Right cardiac atrium (tissue), 5 donors: ENCODE data around the gene NFATC2IP. TPM values are rescaled to one million over a fixed set of nuclear protein-coding genes. Genes with fewer than 3 reads are reported as not detected.

ENCODE experiments used
- ATAC-seq, 2 donors: fragments of 200-7000 bp; cut with Tn5 transposase; one replicate each; pipeline versions ENCODE4 v1.8.0 to v1.9.1; 2020; ENCODE audit warnings: moderate library complexity in 2 of 2, mild to moderate bottlenecking in 1 of 2
- DNase-seq, 3 donors: peaks; one replicate each; pipeline ENCODE4 v3.0.0-alpha.2; 2020
- H3K27ac ChIP-seq: one replicate; pipeline ENCODE4 v1.5.1; 2013; ENCODE audit warnings: mild to moderate bottlenecking, low read length, control low read depth, moderate library complexity
- H3K27me3 ChIP-seq: one replicate; pipeline ENCODE4 v1.6.1; 2013; ENCODE audit not compliant: control insufficient read depth, insufficient read depth
- H3K4me1 ChIP-seq: one replicate; pipeline ENCODE4 v1.6.1; 2013; ENCODE audit warnings: low read length; ENCODE audit not compliant: control insufficient read depth, insufficient read depth
- H3K4me3 ChIP-seq: one replicate; pipeline ENCODE4 v1.5.1; 2013; ENCODE audit warnings: low read length, control low read depth
- H3K9me3 ChIP-seq: one replicate; pipeline ENCODE4 v1.6.1; 2013; ENCODE audit warnings: low read length; ENCODE audit not compliant: control insufficient read depth
- WGBS: extraction: QIAGEN DNeasy Blood & Tissue Kit; methylation state at CpG from one replicate; pipeline ENCODE4 v1.1.7; 2013; 5-methylcytosine and 5-hydroxymethylcytosine counted together
- intact Hi-C, 4 donors: fragments of 100-400 bp; cut with DNase I; formaldehyde crosslinking; loops; one replicate each; pipeline versions ENCODE4 v1.11.0 to v1.14.0; 2022 to 2023
- polyA plus RNA-seq: library from polyadenylated mRNA; stranded (reverse); fragments of 200-250 nt; gene quantifications from one replicate; pipeline ENCODE4 v1.2.3, GENCODE V29; 2013
- total RNA-seq, 4 donors: library from RNA; stranded (reverse); fragmentation: NEBNext Ultra II Directional; extraction: Animal tissue kit (Norgen Biotek cat#: 25700); gene quantifications; one replicate each; pipeline ENCODE4 v1.2.1, GENCODE V29; 2021
- donor health status: healthy with polysubstance abuse.
- donor health status: DM: no; HTN: yes; CAD: no.
- donor health status: DM: no; HTN: no; CAD: no.
- donor health status: DM: no; HTN: yes; CAD: no; lungs with severe emphysema.
- donor health status: DM: yes; HTN: yes; CAD: no.

The NFATC2IP gene
- total and polyA plus RNA-seq, 5 donors = 13.4 to 18.0 (median 17.2) TPM

DNA sequence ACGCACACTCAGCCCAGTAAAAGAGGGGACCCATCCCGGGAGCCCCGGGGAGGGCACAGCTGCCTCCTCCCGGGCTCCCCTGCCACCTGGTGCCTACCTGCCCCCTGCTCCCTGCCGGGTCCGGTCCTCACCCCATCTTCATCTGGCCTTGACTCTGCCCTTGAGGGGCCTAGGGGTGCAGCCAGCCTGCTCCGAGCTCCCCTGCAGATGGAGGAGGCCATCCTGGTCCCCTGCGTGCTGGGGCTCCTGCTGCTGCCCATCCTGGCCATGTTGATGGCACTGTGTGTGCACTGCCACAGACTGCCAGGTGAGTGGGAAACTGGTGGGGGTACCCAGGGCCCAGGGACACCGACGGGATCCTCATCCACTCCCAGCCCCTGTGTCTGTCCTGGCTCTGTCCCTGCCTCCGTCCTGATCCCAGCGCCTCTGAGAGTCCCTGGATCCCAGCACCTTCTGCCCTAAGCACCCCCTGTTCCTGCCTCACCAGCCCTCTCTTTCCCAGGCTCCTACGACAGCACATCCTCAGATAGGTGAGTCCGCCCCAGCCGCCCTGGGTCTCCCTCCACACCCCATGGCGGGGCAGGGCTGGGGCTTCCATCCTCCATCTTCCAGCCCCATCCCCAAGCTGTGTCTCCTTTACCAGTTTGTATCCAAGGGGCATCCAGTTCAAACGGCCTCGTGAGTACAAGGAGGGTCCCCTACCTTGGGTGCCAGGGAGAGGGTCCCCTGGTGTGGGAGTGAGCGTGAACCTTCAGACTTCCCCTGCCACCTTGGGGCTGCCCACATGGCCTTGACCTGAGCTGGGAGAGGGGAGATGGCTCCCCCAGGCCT is 34.7 kb downstream of the NFATC2IP start:
- intact Hi-C loops = no loop called here
- ATAC-seq (peak in 1 of 2 donors; percentile 6), DNase-seq (no peak)
- Histone ChIP-seq H3K27ac (no peak overlapping the region), H3K9me3 (no peaks in the 10 kb centered on the region), H3K4me1 (no peaks in the 10 kb centered on the region), H3K27me3 (no peaks in the 10 kb centered on the region), H3K4me3 (no peak overlapping the region)
- 86% methylated on average over 19 of the region's 19 CpGs for WGBS

DNA sequence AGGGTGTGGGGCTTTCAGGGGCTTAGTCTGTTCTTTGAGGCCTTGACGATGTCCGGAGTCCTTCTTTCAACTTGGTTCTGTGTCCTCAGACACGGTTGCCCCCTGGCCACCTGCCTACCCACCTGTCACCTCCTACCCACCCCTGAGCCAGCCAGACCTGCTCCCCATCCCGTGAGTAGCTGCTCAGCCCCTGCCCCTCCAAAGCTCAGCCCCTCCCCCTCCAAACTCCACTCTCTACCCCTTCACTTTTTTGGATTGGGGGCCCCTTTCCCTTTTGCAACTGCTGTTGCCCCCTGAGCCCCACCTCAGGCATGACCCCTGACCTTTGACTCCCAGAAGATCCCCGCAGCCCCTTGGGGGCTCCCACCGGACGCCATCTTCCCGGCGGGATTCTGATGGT is 35.3 kb downstream of the NFATC2IP start:
- 95% methylated on average over 9 of the region's 9 CpGs for WGBS
- no peak overlapping the region for H3K27ac ChIP-seq
- intact Hi-C loops = no loop called here
- no peaks in the 10 kb centered on the region for H3K27me3 ChIP-seq
- H3K4me1 ChIP-seq = no peaks in the 10 kb centered on the region
- H3K4me3 ChIP-seq = no peak overlapping the region
- no peak for ATAC-seq
- no peak for DNase-seq
- H3K9me3 ChIP-seq = no peaks in the 10 kb centered on the region

- ATAC-seq (no peak), DNase-seq (no peak)
- H3K9me3 ChIP-seq = no peaks in the 10 kb centered on the region
- H3K27me3 ChIP-seq = no peaks in the 10 kb centered on the region
- intact Hi-C loops = no loop called here
- 96% methylated on average over 13 of the region's 13 CpGs for WGBS
- no peaks in the 10 kb centered on the region for H3K4me1 ChIP-seq
- no peak overlapping the region for H3K27ac ChIP-seq
- H3K4me3 ChIP-seq = no peak overlapping the region
Observed at GRCh38 chr16:28986492-28986891, 35.8 kb downstream of the NFATC2IP start.

DNA sequence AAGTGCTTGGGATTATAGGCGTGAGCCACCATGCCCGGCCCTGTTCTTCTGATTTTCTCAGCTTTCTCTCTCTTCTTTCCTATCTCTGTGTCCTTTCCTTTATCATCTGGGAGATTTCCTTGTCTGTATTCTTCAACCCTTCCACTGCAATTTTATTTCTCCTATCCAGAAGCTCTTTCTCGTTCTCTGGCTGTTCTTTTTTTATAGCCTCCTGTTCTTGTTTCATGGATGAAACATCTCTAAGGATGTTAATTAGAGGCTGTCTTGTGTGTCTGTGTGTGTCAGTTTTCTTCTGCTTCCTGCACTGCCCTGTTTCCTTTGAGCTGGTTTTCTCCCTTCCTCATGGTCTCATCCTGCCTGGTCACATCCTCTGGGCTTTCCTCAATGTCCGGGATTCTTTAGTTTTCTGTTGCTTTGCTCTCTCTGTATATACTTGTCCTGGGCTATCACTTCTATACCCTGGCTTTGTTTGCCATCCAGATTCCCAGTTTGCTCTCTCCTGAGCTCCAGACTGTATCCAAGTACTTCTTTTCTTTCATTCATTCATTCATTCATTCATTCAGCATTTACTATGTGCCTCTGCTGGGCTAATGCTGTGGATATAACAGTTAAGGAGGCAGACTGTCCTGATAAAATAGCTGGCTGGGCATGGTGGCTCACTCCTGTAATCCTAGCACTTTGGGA is 36.6 kb downstream of the NFATC2IP start:
- H3K9me3 ChIP-seq = no peaks in the 10 kb centered on the region
- intact Hi-C loops = no loop called here
- WGBS = 96% methylated on average over 4 of the region's 4 CpGs
- H3K4me1 ChIP-seq = no peaks in the 10 kb centered on the region
- H3K27ac ChIP-seq = no peak overlapping the region
- peak in 1 of 3 donors; percentile 1 for DNase-seq
- no peaks in the 10 kb centered on the region for H3K27me3 ChIP-seq
- H3K4me3 ChIP-seq = no peak overlapping the region
- ATAC-seq = no peak

DNA sequence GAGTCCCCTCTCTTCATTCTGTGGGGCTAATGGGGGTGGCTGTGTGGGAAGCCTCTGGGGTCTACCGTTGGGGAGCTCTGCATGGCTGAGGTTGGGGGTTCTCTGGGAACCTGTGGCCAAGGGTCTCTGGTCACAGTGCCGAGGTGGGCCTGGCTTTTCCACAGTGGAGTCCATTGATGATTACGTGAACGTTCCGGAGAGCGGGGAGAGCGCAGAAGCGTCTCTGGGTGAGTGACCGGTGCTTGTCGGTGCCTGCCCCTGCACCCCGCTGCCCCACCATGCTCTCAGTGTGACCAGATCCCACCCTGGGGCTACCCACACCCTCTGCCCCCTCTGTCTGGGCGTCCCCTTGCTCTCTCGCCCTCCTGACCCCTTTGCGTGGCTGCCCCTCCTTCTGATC is 38.6 kb downstream of the NFATC2IP start:
- no peaks in the 10 kb centered on the region for H3K27me3 ChIP-seq
- ATAC-seq (no peak), DNase-seq (peak in 1 of 3 donors; percentile 13)
- H3K4me1 ChIP-seq = no peaks in the 10 kb centered on the region
- intact Hi-C loops = no loop called here
- 95% methylated on average over 14 of the region's 14 CpGs for WGBS
- H3K4me3 ChIP-seq = no peak overlapping the region
- no peak overlapping the region for H3K27ac ChIP-seq
- H3K9me3 ChIP-seq = no peaks in the 10 kb centered on the region

- no peak overlapping the region for H3K4me3 ChIP-seq
- DNase-seq (peak in 1 of 3 donors; percentile 11), ATAC-seq (no peak)
- no peaks in the 10 kb centered on the region for H3K9me3 ChIP-seq
- no peak overlapping the region for H3K27ac ChIP-seq
- WGBS = 90% methylated on average over 11 of the region's 11 CpGs
- intact Hi-C loops = no loop called here
- H3K27me3 ChIP-seq = no peaks in the 10 kb centered on the region
- H3K4me1 ChIP-seq = no peaks in the 10 kb centered on the region
Observed at GRCh38 chr16:28990375-28991040, 39.8 kb downstream of the NFATC2IP start.

DNA sequence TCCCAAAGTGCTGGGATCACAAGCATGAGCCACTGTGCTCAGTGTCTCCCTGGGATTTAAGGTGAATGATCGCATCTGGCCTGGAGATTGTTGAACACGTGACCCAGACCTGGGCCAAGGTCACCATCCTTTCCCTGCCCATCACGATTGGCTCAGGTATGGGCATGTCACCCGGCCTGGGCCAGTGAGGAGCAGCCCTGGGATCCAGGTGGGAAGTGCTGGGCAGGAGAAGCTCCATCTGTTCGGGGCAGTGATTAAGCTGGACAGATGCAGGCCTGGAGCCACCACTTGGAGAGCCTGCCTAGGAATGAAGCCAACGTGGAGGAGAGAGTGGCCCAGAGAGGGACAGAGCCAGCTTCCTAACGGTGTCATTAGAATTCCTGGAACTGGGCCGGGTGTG is 41.0 kb downstream of the NFATC2IP start:
- no peak for ATAC-seq
- no peaks in the 10 kb centered on the region for H3K4me1 ChIP-seq
- no peak overlapping the region for H3K4me3 ChIP-seq
- no peaks in the 10 kb centered on the region for H3K27me3 ChIP-seq
- no peak overlapping the region for H3K27ac ChIP-seq
- 64% methylated on average over 8 of the region's 8 CpGs for WGBS
- intact Hi-C loops = no loop called here
- no peak for DNase-seq
- H3K9me3 ChIP-seq = no peaks in the 10 kb centered on the region

DNA sequence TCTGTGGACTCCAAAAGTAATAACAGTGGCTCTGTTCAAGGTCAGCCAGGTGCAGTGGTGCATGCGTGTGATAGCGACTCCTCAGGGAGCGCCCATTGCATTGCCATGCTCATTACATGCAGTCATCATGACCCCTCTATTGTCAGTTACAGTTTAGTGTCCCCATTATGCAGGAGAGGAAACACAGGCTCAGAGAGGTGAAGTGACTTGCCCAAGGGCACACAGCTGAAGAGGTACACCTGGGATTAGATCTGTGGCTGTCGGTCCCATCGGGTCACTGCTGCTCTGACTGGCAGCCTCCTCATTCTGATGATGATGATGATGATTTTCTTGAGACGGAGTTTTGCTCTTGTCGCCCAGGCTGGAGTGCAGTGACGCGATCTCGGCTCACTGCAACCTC is 41.8 kb downstream of the NFATC2IP start:
- 91% methylated on average over 10 of the region's 10 CpGs for WGBS

DNA sequence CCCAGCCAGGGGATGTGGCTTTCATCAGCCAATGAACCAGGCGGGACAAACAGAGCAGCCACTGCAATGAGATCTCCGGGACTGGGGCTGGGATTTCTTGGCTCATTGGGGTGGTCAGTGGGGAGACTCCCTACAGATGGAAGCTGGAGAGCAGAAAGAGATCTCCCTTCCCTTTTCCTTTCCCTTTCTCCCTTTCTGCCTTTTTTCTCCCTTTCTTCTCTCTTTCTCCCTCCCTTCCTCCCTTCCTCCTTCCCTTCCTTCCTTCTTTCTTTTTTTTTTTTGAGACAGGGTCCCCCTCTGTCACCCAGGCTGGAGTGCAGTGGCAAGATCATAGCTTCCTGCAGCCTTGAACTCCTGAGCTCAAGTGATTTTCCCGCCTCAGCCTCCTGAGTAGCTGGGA is 48.1 kb downstream of the NFATC2IP start:
- Histone ChIP-seq H3K27me3 (no peaks in the 10 kb centered on the region), H3K27ac (no peak overlapping the region), H3K4me1 (no peaks in the 10 kb centered on the region), H3K9me3 (no peaks in the 10 kb centered on the region), H3K4me3 (no peak overlapping the region)
- 68% methylated on average over 3 of the region's 3 CpGs for WGBS
- ATAC-seq (no peak), DNase-seq (no peak)
- intact Hi-C loops = no loop called here

More for the DNA sequence above, 41.8 kb downstream of the NFATC2IP start:
- Histone ChIP-seq H3K27me3 (no peaks in the 10 kb centered on the region), H3K4me3 (no peak overlapping the region), H3K9me3 (no peaks in the 10 kb centered on the region), H3K27ac (no peak overlapping the region), H3K4me1 (no peaks in the 10 kb centered on the region)
- no peak for DNase-seq
- intact Hi-C loops = no loop called here
- ATAC-seq = no peak

GRCh38 chr16:28999577-28999976 is 48.8 kb downstream of the NFATC2IP start:
- Histone ChIP-seq H3K4me1 (no peaks in the 10 kb centered on the region), H3K9me3 (no peaks in the 10 kb centered on the region), H3K4me3 (no peak overlapping the region), H3K27me3 (no peaks in the 10 kb centered on the region), H3K27ac (no peak overlapping the region)
- no peak for ATAC-seq
- intact Hi-C loops = no loop called here
- 72% methylated on average over 4 of the region's 4 CpGs for WGBS
- no peak for DNase-seq

GRCh38 chr16:29000019-29000418 is 49.3 kb downstream of the NFATC2IP start:
- WGBS = 81% methylated on average over 2 of the region's 2 CpGs
- H3K4me1 ChIP-seq = no peaks in the 10 kb centered on the region
- no peak for ATAC-seq

More at GRCh38 chr16:29000019-29000418, 49.3 kb downstream of the NFATC2IP start:
- intact Hi-C loops = no loop called here
- Histone ChIP-seq H3K27ac (no peak overlapping the region), H3K27me3 (no peaks in the 10 kb centered on the region), H3K4me3 (no peak overlapping the region), H3K9me3 (no peaks in the 10 kb centered on the region)
- DNase-seq = no peak
